PFSK-1 (cell line): ENCODE results near the gene ZNF556.

Experiments
- FOXP2 ChIP-seq: optimal IDR thresholded peaks from 2 replicates; pipeline ENCODE3; 2011; ENCODE audit warnings: borderline replicate concordance, control low read depth, inconsistent platforms; ENCODE audit not compliant: insufficient read depth; ENCODE audit errors: extremely low read length, extremely low read depth
- POLR2AphosphoS5 ChIP-seq: IDR thresholded peaks from 2 replicates; pipeline ENCODE4 v1.6.1; 2012; ENCODE audit warnings: low read depth, mild to moderate bottlenecking, control low read depth, low read length, moderate library complexity
- SIN3A ChIP-seq: IDR thresholded peaks from 2 replicates; pipeline ENCODE4 v1.6.1; 2012; ENCODE audit warnings: mild to moderate bottlenecking, low read length, moderate library complexity, borderline replicate concordance; ENCODE audit not compliant: insufficient read depth
- TAF1 ChIP-seq: IDR thresholded peaks from 2 replicates; pipeline ENCODE4 v1.6.1; 2012; ENCODE audit warnings: low read length, control low read depth, borderline replicate concordance; ENCODE audit not compliant: insufficient read depth
- TF ChIP-seq, protein P1 (sequence below), 2 experiments: IDR thresholded peaks; 2 replicates each; pipeline versions ENCODE4 v1.6.1 to v1.8.0; 2011 to 2012; ENCODE audit warnings: low read depth in 2 of 2, low read length in 2 of 2, control low read depth in 1 of 2, inconsistent platforms in 1 of 2, mild to moderate bottlenecking in 1 of 2, moderate library complexity in 1 of 2; ENCODE audit not compliant: insufficient read depth in 1 of 2

GRCh38 chr19:2863816-2864215 lies 3.3 kb upstream of the ZNF556 start:
- TF ChIP-seq TAF1 (no peak), POLR2AphosphoS5 (no peak), SIN3A (no peak), FOXP2 (no peak)
- TF ChIP-seq, protein P1, sequence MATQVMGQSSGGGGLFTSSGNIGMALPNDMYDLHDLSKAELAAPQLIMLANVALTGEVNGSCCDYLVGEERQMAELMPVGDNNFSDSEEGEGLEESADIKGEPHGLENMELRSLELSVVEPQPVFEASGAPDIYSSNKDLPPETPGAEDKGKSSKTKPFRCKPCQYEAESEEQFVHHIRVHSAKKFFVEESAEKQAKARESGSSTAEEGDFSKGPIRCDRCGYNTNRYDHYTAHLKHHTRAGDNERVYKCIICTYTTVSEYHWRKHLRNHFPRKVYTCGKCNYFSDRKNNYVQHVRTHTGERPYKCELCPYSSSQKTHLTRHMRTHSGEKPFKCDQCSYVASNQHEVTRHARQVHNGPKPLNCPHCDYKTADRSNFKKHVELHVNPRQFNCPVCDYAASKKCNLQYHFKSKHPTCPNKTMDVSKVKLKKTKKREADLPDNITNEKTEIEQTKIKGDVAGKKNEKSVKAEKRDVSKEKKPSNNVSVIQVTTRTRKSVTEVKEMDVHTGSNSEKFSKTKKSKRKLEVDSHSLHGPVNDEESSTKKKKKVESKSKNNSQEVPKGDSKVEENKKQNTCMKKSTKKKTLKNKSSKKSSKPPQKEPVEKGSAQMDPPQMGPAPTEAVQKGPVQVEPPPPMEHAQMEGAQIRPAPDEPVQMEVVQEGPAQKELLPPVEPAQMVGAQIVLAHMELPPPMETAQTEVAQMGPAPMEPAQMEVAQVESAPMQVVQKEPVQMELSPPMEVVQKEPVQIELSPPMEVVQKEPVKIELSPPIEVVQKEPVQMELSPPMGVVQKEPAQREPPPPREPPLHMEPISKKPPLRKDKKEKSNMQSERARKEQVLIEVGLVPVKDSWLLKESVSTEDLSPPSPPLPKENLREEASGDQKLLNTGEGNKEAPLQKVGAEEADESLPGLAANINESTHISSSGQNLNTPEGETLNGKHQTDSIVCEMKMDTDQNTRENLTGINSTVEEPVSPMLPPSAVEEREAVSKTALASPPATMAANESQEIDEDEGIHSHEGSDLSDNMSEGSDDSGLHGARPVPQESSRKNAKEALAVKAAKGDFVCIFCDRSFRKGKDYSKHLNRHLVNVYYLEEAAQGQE (IDR thresholded peaks at IDR 0.05; ENCODE audit: insufficient read depth in 1 of 2, low read depth in 2 of 2, low read length in 2 of 2) = no peak
